Measurements from ENCODE around the gene LRRC59.

DNA sequence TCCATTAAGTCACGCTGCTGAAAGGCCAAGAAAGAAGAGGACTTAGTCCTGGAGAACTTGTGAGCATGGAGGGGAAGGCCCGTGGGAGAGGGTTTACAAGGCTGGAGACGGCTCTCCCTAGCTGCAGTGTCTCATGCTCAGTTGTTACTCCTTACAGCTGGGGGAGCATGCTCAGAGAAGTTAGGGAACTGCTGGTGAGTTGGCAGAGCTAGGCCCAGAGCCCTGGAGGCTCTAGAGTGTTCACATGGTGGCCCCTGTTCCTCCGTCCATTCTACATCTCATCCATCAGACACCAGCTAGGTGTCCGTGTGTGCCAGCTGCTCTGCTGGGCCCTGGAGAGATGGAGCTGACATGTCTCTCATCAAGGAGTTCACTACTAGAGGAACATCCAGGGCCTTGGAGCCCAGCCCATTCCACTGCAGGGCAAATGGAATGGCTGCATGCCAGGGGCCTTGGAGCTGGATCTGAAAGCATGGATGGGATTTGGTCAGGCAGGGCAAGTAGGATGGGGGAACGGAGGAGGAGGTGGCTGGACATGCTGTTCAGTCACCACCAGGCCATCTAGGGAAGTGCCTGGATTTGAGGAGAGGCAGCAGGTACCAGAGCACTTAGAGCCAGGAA is 45.1 kb downstream of the LRRC59 start:
- TF ChIP-seq, protein P1, sequence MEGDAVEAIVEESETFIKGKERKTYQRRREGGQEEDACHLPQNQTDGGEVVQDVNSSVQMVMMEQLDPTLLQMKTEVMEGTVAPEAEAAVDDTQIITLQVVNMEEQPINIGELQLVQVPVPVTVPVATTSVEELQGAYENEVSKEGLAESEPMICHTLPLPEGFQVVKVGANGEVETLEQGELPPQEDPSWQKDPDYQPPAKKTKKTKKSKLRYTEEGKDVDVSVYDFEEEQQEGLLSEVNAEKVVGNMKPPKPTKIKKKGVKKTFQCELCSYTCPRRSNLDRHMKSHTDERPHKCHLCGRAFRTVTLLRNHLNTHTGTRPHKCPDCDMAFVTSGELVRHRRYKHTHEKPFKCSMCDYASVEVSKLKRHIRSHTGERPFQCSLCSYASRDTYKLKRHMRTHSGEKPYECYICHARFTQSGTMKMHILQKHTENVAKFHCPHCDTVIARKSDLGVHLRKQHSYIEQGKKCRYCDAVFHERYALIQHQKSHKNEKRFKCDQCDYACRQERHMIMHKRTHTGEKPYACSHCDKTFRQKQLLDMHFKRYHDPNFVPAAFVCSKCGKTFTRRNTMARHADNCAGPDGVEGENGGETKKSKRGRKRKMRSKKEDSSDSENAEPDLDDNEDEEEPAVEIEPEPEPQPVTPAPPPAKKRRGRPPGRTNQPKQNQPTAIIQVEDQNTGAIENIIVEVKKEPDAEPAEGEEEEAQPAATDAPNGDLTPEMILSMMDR (IDR thresholded peaks at IDR 0.05), result no peak
- no peak for TF ChIP-seq POLR2A (IDR thresholded peaks at IDR 0.05)
- TF ChIP-seq POLR2AphosphoS5 (IDR thresholded peaks at IDR 0.05), result no peak
- no peak for TF ChIP-seq EP300 (IDR thresholded peaks at IDR 0.05; ENCODE audit: low read depth)

Data from transverse colon (tissue), 4 donors.